H1 (cell line): ENCODE data around the gene PHACTR1. TPM values are rescaled to one million over a fixed set of nuclear protein-coding genes. Genes with fewer than 3 reads are reported as not detected.

Experiments used
- CBX5 ChIP-seq: fragments of 300-800, 300-1000 bp; sonication (generic); IDR thresholded peaks from 2 replicates; pipeline ENCODE4 v1.7.1; 2016; ENCODE audit warnings: antibody characterized with exemption, low read length, low read depth
- ZNF274 ChIP-seq: IDR thresholded peaks from 2 replicates; pipeline ENCODE4 v1.7.0; 2012; ENCODE audit warnings: low read length, borderline replicate concordance; ENCODE audit errors: extremely low read depth
- polyA plus RNA-seq, 7 experiments: library from polyadenylated mRNA; depleted of rRNA in 3 of 7; stranded (reverse) in 5 of 7; unstranded in 2 of 7; fragments of >200 nt in 5 of 7; fragments of 200-250 nt in 2 of 7; gene quantifications; 1 replicate in 5 of 7; 2 replicates in 1 of 7; 4 replicates in 1 of 7; pipeline versions ENCODE4 v1.2.1 to v1.2.3, GENCODE V29; 2011 to 2013; ENCODE audit warnings: missing spikeins in 2 of 7, mixed read lengths in 2 of 7
- total RNA-seq: library from RNA; stranded (reverse); fragmentation: NEBNext Ultra II Directional; extraction: Animal tissue kit (Norgen Biotek cat#: 25700); gene quantifications from 2 replicates; pipeline ENCODE4 v1.2.1, GENCODE V29; 2021
- TF ChIP-seq, protein P1 (sequence below): fragments of 300-600 bp; sonication (generic); IDR thresholded peaks from 2 replicates; pipeline ENCODE4 v1.7.1; 2012; ENCODE audit warnings: low read length, moderate library complexity, mild to moderate bottlenecking, inconsistent platforms; ENCODE audit not compliant: insufficient replicate concordance
- TF ChIP-seq, protein P2 (sequence below), 3 experiments: IDR thresholded peaks; 1 replicate in 2 of 3; 2 replicates in 1 of 3; pipeline versions ENCODE4 v1.5.1 to v1.6.1; 2011; ENCODE audit warnings: low read length in 3 of 3, mild to moderate bottlenecking in 3 of 3, inconsistent platforms in 2 of 3, low read depth in 1 of 3, moderate library complexity in 1 of 3; ENCODE audit not compliant: insufficient read depth in 1 of 3; ENCODE audit errors: control extremely low read depth in 1 of 3

PHACTR1 gene
- total and polyA plus RNA-seq, 2 of the 8 experiments (the other 6 are each of a cell fraction or from before 2014, with no cell fraction given): 3.9 to 17.1 TPM

DNA sequence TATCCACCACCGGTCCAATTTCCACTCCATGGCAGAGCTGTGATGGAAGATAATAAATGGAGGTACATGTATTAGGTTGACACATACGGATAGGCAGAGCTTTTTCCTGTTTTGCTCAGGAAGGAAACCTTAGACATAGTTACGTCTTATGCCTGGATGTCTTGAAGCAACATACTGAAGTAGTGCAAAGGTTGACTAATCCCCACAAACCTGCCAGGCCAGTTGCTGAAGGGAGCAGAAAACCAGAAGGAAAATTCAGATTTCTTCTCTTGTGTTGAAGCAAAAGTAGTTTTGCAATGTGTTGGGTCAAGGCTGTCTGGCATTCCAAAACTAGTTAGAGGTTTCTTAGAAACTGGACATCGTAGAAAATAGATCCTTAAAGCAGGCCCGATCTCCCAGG, 68.7 kb downstream of the PHACTR1 start (continued):
- TF ChIP-seq, protein P1, sequence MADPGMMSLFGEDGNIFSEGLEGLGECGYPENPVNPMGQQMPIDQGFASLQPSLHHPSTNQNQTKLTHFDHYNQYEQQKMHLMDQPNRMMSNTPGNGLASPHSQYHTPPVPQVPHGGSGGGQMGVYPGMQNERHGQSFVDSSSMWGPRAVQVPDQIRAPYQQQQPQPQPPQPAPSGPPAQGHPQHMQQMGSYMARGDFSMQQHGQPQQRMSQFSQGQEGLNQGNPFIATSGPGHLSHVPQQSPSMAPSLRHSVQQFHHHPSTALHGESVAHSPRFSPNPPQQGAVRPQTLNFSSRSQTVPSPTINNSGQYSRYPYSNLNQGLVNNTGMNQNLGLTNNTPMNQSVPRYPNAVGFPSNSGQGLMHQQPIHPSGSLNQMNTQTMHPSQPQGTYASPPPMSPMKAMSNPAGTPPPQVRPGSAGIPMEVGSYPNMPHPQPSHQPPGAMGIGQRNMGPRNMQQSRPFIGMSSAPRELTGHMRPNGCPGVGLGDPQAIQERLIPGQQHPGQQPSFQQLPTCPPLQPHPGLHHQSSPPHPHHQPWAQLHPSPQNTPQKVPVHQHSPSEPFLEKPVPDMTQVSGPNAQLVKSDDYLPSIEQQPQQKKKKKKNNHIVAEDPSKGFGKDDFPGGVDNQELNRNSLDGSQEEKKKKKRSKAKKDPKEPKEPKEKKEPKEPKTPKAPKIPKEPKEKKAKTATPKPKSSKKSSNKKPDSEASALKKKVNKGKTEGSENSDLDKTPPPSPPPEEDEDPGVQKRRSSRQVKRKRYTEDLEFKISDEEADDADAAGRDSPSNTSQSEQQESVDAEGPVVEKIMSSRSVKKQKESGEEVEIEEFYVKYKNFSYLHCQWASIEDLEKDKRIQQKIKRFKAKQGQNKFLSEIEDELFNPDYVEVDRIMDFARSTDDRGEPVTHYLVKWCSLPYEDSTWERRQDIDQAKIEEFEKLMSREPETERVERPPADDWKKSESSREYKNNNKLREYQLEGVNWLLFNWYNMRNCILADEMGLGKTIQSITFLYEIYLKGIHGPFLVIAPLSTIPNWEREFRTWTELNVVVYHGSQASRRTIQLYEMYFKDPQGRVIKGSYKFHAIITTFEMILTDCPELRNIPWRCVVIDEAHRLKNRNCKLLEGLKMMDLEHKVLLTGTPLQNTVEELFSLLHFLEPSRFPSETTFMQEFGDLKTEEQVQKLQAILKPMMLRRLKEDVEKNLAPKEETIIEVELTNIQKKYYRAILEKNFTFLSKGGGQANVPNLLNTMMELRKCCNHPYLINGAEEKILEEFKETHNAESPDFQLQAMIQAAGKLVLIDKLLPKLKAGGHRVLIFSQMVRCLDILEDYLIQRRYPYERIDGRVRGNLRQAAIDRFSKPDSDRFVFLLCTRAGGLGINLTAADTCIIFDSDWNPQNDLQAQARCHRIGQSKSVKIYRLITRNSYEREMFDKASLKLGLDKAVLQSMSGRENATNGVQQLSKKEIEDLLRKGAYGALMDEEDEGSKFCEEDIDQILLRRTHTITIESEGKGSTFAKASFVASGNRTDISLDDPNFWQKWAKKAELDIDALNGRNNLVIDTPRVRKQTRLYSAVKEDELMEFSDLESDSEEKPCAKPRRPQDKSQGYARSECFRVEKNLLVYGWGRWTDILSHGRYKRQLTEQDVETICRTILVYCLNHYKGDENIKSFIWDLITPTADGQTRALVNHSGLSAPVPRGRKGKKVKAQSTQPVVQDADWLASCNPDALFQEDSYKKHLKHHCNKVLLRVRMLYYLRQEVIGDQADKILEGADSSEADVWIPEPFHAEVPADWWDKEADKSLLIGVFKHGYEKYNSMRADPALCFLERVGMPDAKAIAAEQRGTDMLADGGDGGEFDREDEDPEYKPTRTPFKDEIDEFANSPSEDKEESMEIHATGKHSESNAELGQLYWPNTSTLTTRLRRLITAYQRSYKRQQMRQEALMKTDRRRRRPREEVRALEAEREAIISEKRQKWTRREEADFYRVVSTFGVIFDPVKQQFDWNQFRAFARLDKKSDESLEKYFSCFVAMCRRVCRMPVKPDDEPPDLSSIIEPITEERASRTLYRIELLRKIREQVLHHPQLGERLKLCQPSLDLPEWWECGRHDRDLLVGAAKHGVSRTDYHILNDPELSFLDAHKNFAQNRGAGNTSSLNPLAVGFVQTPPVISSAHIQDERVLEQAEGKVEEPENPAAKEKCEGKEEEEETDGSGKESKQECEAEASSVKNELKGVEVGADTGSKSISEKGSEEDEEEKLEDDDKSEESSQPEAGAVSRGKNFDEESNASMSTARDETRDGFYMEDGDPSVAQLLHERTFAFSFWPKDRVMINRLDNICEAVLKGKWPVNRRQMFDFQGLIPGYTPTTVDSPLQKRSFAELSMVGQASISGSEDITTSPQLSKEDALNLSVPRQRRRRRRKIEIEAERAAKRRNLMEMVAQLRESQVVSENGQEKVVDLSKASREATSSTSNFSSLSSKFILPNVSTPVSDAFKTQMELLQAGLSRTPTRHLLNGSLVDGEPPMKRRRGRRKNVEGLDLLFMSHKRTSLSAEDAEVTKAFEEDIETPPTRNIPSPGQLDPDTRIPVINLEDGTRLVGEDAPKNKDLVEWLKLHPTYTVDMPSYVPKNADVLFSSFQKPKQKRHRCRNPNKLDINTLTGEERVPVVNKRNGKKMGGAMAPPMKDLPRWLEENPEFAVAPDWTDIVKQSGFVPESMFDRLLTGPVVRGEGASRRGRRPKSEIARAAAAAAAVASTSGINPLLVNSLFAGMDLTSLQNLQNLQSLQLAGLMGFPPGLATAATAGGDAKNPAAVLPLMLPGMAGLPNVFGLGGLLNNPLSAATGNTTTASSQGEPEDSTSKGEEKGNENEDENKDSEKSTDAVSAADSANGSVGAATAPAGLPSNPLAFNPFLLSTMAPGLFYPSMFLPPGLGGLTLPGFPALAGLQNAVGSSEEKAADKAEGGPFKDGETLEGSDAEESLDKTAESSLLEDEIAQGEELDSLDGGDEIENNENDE: no peak
- TF ChIP-seq ZNF274 (no peak), CBX5 (no peak)
- TF ChIP-seq, protein P2, sequence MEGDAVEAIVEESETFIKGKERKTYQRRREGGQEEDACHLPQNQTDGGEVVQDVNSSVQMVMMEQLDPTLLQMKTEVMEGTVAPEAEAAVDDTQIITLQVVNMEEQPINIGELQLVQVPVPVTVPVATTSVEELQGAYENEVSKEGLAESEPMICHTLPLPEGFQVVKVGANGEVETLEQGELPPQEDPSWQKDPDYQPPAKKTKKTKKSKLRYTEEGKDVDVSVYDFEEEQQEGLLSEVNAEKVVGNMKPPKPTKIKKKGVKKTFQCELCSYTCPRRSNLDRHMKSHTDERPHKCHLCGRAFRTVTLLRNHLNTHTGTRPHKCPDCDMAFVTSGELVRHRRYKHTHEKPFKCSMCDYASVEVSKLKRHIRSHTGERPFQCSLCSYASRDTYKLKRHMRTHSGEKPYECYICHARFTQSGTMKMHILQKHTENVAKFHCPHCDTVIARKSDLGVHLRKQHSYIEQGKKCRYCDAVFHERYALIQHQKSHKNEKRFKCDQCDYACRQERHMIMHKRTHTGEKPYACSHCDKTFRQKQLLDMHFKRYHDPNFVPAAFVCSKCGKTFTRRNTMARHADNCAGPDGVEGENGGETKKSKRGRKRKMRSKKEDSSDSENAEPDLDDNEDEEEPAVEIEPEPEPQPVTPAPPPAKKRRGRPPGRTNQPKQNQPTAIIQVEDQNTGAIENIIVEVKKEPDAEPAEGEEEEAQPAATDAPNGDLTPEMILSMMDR (IDR thresholded peaks at IDR 0.05; ENCODE audit: control extremely low read depth in 1 of 3, insufficient read depth in 1 of 3, low read depth in 1 of 3, low read length in 3 of 3): no peak
- TF ChIP-seq, all 59 proteins: peak for 0
